Keratinocyte (primary cell): ENCODE measurements around the gene COA7.

Source experiments
- EZH2 ChIP-seq: IDR thresholded peaks from one replicate; pipeline ENCODE4 v1.6.1; 2012; ENCODE audit warnings: inconsistent platforms, mild to moderate bottlenecking, low read length, moderate library complexity
- TF ChIP-seq, protein P1 (sequence below), 3 experiments: IDR thresholded peaks in 1 of 3; conservative IDR thresholded peaks in 1 of 3; optimal IDR thresholded peaks in 1 of 3; 2 replicates in 2 of 3; 3 replicates in 1 of 3; pipeline versions ENCODE3 to v1.5.1; 2011; ENCODE audit warnings: low read length in 3 of 3, mild to moderate bottlenecking in 3 of 3, moderate library complexity in 2 of 3, control low read depth in 1 of 3, inconsistent platforms in 1 of 3; ENCODE audit not compliant: insufficient read depth in 2 of 3; ENCODE audit errors: extremely low read depth in 1 of 3

DNA sequence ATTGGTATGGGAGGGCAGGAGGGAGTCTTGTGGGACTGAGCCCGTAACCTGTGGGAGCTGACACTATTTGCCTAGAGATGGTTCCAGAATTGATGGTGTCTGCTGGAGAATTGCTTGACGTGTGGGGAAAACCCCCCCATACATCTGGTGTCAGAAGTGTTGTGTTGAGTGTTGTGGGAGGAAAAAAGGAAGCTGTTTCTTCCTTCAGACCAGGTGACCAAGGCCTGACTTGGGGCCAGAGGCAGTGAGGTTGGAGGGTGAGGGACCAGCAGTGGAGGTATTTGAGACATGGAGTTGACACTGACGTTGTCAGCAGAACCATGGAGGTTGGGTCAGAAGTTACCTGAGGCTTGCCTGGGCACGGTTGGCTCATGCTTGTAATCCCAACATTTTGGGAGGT is 56.8 kb downstream of the COA7 start:
- TF ChIP-seq, protein P1, sequence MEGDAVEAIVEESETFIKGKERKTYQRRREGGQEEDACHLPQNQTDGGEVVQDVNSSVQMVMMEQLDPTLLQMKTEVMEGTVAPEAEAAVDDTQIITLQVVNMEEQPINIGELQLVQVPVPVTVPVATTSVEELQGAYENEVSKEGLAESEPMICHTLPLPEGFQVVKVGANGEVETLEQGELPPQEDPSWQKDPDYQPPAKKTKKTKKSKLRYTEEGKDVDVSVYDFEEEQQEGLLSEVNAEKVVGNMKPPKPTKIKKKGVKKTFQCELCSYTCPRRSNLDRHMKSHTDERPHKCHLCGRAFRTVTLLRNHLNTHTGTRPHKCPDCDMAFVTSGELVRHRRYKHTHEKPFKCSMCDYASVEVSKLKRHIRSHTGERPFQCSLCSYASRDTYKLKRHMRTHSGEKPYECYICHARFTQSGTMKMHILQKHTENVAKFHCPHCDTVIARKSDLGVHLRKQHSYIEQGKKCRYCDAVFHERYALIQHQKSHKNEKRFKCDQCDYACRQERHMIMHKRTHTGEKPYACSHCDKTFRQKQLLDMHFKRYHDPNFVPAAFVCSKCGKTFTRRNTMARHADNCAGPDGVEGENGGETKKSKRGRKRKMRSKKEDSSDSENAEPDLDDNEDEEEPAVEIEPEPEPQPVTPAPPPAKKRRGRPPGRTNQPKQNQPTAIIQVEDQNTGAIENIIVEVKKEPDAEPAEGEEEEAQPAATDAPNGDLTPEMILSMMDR (optimal IDR thresholded peaks at IDR 0.05 in 1 of 3, IDR thresholded peaks at IDR 0.05 in 1 of 3, conservative IDR thresholded peaks at IDR 0.05 in 1 of 3; ENCODE audit: extremely low read depth in 1 of 3, insufficient read depth in 2 of 3, low read length in 3 of 3): no peak
- TF ChIP-seq EZH2: no peak
